Measurements from ENCODE around the gene BMERB1. TPM values are rescaled to one million over a fixed set of nuclear protein-coding genes. Genes with fewer than 3 reads are reported as not detected.

The BMERB1 gene
- total RNA-seq, 1 donor from 2014 or later: 26.4 TPM

GRCh38 chr16:15609286-15609649 is 174.9 kb downstream of the BMERB1 start:
- Mint-ChIP-seq H3K9me3 (no peaks in the 10 kb centered on the region), H3K27ac (no peak overlapping the region), H3K4me1 (ENCODE audit: unreplicated experiment) (no peaks in the 10 kb centered on the region), H3K36me3 (peaks cover 25% of the 10 kb centered on the region), H3K4me3 (no peak overlapping the region), H3K27me3 (no peaks in the 10 kb centered on the region)
- TF ChIP-seq CTCF (conservative IDR thresholded peaks at IDR 0.05): no peak
- no peak for DNase-seq (ENCODE audit: extremely low spot score, unreplicated experiment)

GRCh38 chr16:15610369-15610871 is 176.0 kb downstream of the BMERB1 start:
- no peak for TF ChIP-seq CTCF (conservative IDR thresholded peaks at IDR 0.05)

GRCh38 chr16:15611610-15612009 is 177.2 kb downstream of the BMERB1 start:
- Mint-ChIP-seq H3K4me3 (no peak overlapping the region), H3K27ac (no peak overlapping the region), H3K9me3 (no peaks in the 10 kb centered on the region), H3K27me3 (no peaks in the 10 kb centered on the region), H3K4me1 (ENCODE audit: unreplicated experiment) (no peaks in the 10 kb centered on the region), H3K36me3 (peaks cover 22% of the 10 kb centered on the region)
- TF ChIP-seq CTCF (conservative IDR thresholded peaks at IDR 0.05): no peak
- DNase-seq (ENCODE audit: extremely low spot score, unreplicated experiment): no peak

More at GRCh38 chr16:15610369-15610871, 176.0 kb downstream of the BMERB1 start:
- Mint-ChIP-seq H3K27ac (no peak overlapping the region), H3K27me3 (no peaks in the 10 kb centered on the region), H3K9me3 (no peaks in the 10 kb centered on the region), H3K36me3 (peaks cover 25% of the 10 kb centered on the region), H3K4me3 (no peak overlapping the region), H3K4me1 (ENCODE audit: unreplicated experiment) (no peaks in the 10 kb centered on the region)
- DNase-seq (ENCODE audit: extremely low spot score, unreplicated experiment): no peak

- Mint-ChIP-seq H3K4me1 (ENCODE audit: unreplicated experiment) (no peaks in the 10 kb centered on the region), H3K9me3 (no peaks in the 10 kb centered on the region), H3K4me3 (no peak overlapping the region), H3K27ac (no peak overlapping the region), H3K36me3 (peaks cover 31% of the 10 kb centered on the region), H3K27me3 (no peaks in the 10 kb centered on the region)
- no peak for TF ChIP-seq CTCF (conservative IDR thresholded peaks at IDR 0.05)
- no peak for DNase-seq (ENCODE audit: extremely low spot score, unreplicated experiment)
Observed at GRCh38 chr16:15613676-15614075, 179.3 kb downstream of the BMERB1 start.

- no peaks in the 10 kb centered on the region for H3K9me3 Mint-ChIP-seq
Observed at GRCh38 chr16:15616012-15616411, 181.6 kb downstream of the BMERB1 start.

More at GRCh38 chr16:15616012-15616411, 181.6 kb downstream of the BMERB1 start:
- H3K27ac Mint-ChIP-seq: no peak overlapping the region
- no peak overlapping the region for H3K4me3 Mint-ChIP-seq
- TF ChIP-seq CTCF (conservative IDR thresholded peaks at IDR 0.05): no peak
- H3K36me3 Mint-ChIP-seq: peaks cover 42% of the 10 kb centered on the region
- no peaks in the 10 kb centered on the region for H3K27me3 Mint-ChIP-seq
- H3K4me1 Mint-ChIP-seq (ENCODE audit: unreplicated experiment): no peaks in the 10 kb centered on the region
- DNase-seq (ENCODE audit: extremely low spot score, unreplicated experiment): no peak
